ENCODE data around the gene BMP2. TPM values are rescaled to one million over a fixed set of nuclear protein-coding genes. Genes with fewer than 3 reads are reported as not detected.

BMP2 gene
- total RNA-seq, 1 donor from 2014 or later: 9.0 TPM

DNA sequence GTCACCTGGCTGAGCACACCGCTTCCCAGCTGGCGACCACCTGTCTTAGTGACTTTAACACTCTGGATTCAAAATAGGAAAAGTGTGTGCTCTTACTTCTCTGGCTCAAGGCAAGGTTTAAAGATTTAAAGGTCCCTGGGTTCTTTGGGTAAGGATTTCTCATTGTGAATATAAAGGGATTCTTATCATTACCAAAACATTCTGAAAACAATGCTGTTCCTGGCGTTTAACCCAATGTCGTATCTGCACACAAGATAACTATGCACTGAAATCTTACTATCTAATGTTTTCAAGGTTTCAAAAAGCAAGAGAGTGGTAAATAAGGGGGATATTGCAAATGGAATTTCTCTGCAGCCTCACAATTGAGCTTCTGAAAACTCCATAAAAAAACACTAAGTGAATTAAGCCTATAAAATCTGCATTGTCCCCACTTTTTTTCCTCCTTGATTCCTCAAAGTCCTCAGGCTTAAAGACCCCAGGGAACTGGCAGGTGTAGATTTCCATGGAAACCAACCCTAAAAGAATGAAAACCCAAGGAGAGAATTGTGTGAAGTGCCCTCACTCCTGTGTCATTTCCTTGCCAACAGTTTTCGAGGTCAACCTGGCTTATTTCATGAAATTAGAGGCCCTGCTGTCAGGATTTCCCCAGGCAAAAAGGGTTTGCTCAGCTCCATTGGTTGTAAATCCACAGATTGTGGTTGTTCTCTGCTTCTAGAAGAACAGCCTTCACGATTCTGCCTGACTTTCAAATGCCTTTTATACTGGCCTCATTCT is 44.0 kb downstream of the BMP2 start:
- Histone ChIP-seq H3K36me3 (ENCODE audit: control insufficient read depth, insufficient read depth, low read length) (no peaks in the 10 kb centered on the region), H3K4me3 (ENCODE audit: low read depth, low read length) (no peak overlapping the region), H3K27me3 (ENCODE audit: control insufficient read depth, insufficient read depth, low read length) (no peaks in the 10 kb centered on the region)
- no peak for FAIRE-seq
- TF ChIP-seq CTCF (IDR thresholded peaks at IDR 0.05; ENCODE audit: insufficient read depth, low read length, severe bottlenecking): no peak
- DNase-seq (ENCODE audit: low read depth): no peak

DNA sequence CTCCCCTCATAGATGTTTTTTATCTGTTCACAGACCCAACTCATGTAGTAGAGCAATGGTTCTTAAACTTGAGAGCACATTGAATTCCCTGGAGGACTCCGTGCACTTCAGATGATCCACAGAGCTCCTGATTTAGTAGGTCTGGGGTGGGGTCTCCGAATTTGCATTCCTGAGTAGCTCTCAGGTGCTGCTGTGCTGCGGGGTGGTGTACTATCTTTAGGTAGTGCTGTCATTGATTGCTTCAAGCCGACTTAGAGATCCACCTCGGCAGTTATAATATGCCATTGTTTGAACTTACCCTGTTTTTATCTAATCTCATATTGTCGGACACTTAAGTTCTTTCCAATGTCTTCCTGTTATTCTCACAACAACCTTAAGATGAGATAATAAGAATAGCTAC is 45.0 kb downstream of the BMP2 start:
- Histone ChIP-seq H3K27me3 (ENCODE audit: control insufficient read depth, insufficient read depth, low read length) (no peaks in the 10 kb centered on the region), H3K36me3 (ENCODE audit: control insufficient read depth, insufficient read depth, low read length) (no peaks in the 10 kb centered on the region), H3K4me3 (ENCODE audit: low read depth, low read length) (no peak overlapping the region)
- TF ChIP-seq CTCF (IDR thresholded peaks at IDR 0.05; ENCODE audit: insufficient read depth, low read length, severe bottlenecking): no peak
- FAIRE-seq: no peak
- DNase-seq (ENCODE audit: low read depth): no peak

DNA sequence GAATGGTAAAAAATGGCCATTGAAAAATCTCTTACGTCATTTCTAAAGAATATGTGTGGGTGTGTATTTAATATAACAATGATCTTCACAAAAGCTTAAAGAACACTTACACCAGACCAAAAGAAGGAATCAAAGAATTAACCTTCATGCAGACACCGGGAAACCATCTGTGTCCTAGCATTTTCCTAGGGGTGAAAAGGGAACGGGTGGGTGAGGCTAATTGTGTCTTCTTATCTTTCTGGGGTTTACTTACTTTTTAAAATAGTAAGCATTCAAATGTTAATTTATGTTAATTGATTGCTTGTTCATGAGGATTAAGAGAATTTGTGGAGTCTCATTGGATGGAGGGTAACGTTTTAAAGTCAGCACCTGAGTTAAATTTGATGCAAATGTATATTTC is 47.5 kb downstream of the BMP2 start:
- no peaks in the 10 kb centered on the region for H3K36me3 ChIP-seq (ENCODE audit: control insufficient read depth, insufficient read depth, low read length)
- FAIRE-seq: no peak
- H3K4me3 ChIP-seq (ENCODE audit: low read depth, low read length): no peak overlapping the region
- DNase-seq (ENCODE audit: low read depth): no peak
- TF ChIP-seq CTCF (IDR thresholded peaks at IDR 0.05; ENCODE audit: insufficient read depth, low read length, severe bottlenecking): no peak
- H3K27me3 ChIP-seq (ENCODE audit: control insufficient read depth, insufficient read depth, low read length): no peaks in the 10 kb centered on the region

GRCh38 chr20:6818033-6818808 is 50.7 kb downstream of the BMP2 start:
- TF ChIP-seq CTCF (IDR thresholded peaks at IDR 0.05; ENCODE audit: insufficient read depth, low read length, severe bottlenecking): no peak
- Histone ChIP-seq H3K36me3 (ENCODE audit: control insufficient read depth, insufficient read depth, low read length) (no peaks in the 10 kb centered on the region), H3K4me3 (ENCODE audit: low read depth, low read length) (no peak overlapping the region), H3K27me3 (ENCODE audit: control insufficient read depth, insufficient read depth, low read length) (no peaks in the 10 kb centered on the region)
- no peak for FAIRE-seq
- no peak for DNase-seq (ENCODE audit: low read depth)

GRCh38 chr20:6819599-6819998 is 52.1 kb downstream of the BMP2 start:
- Histone ChIP-seq H3K36me3 (ENCODE audit: control insufficient read depth, insufficient read depth, low read length) (no peaks in the 10 kb centered on the region), H3K4me3 (ENCODE audit: low read depth, low read length) (no peak overlapping the region), H3K27me3 (ENCODE audit: control insufficient read depth, insufficient read depth, low read length) (no peaks in the 10 kb centered on the region)
- no peak for FAIRE-seq
- no peak for DNase-seq (ENCODE audit: low read depth)
- TF ChIP-seq CTCF (IDR thresholded peaks at IDR 0.05; ENCODE audit: insufficient read depth, low read length, severe bottlenecking): peak; percentile 25

Measured in bronchial epithelial cell (primary cell).